ENCODE measurements around the gene KIAA0513.

DNA sequence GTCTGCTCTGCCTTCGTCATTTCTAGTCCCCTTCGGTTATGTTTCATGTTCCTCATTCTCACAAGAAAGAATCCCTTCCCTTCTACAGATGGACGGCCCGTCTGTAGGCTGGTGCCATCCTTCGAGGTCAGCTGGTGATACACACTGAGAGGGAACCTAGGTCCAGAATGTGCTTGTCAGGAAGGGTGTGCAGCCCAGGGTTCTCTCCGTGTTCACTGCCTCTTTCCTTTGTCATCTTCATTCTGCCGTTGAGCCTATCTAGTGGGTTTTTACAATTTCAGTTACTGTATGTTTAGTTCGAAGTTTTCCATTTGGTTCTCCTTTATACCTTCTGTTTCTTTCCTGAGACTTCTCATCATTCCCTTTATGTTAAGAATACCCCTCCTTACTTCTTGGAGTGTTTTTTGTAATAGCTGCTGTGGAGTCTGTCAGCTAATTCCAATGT, 18.9 kb downstream of the KIAA0513 start:
- TF ChIP-seq, protein P1, sequence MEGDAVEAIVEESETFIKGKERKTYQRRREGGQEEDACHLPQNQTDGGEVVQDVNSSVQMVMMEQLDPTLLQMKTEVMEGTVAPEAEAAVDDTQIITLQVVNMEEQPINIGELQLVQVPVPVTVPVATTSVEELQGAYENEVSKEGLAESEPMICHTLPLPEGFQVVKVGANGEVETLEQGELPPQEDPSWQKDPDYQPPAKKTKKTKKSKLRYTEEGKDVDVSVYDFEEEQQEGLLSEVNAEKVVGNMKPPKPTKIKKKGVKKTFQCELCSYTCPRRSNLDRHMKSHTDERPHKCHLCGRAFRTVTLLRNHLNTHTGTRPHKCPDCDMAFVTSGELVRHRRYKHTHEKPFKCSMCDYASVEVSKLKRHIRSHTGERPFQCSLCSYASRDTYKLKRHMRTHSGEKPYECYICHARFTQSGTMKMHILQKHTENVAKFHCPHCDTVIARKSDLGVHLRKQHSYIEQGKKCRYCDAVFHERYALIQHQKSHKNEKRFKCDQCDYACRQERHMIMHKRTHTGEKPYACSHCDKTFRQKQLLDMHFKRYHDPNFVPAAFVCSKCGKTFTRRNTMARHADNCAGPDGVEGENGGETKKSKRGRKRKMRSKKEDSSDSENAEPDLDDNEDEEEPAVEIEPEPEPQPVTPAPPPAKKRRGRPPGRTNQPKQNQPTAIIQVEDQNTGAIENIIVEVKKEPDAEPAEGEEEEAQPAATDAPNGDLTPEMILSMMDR (conservative IDR thresholded peaks at IDR 0.05 in 1 of 2, IDR thresholded peaks at IDR 0.05 in 1 of 2; ENCODE audit: extremely low read depth in 1 of 2, insufficient read depth in 1 of 2, low read depth in 1 of 2, low read length in 2 of 2), result no peak
- TF ChIP-seq EZH2 (IDR thresholded peaks at IDR 0.05; ENCODE audit: borderline replicate concordance, low read length), result no peak

Data from mammary epithelial cell (primary cell).